ENCODE results near the gene TBRG4. TPM values are rescaled to one million over a fixed set of nuclear protein-coding genes. Genes with fewer than 3 reads are reported as not detected.

Gene TBRG4
- polyA plus RNA-seq, 3 donors: 32.7 to 42.2 (median 38.4) TPM

GRCh38 chr7:45080265-45080957, 31.1 kb downstream of the TBRG4 start:
- Mint-ChIP-seq H3K4me1 (no peaks in the 10 kb centered on the region), H3K27me3 (ENCODE audit: low read depth in 3 of 3) (peaks cover 1 to 3% (median 2%) of the 10 kb centered on the region in 3 donors), H3K9me3 (no peaks in the 10 kb centered on the region), H3K27ac (peak overlapping the region; percentile 21 to 79 (median 67)), H3K36me3 (peaks cover 17 to 24% of the 10 kb centered on the region in 2 donors), H3K4me3 (no peak overlapping the region)
- Histone ChIP-seq H3K4me1 (ENCODE audit: control insufficient read depth in 1 of 2, insufficient read depth in 2 of 2, low read length in 2 of 2) (no peaks in the 10 kb centered on the region), H3K4me3 (replicated peaks in 1 of 3; ENCODE audit: low read depth in 2 of 3, low read length in 3 of 3) (no peak overlapping the region), H2AFZ (ENCODE audit: insufficient read depth, low read depth, low read length, poor library complexity, severe bottlenecking) (no peak overlapping the region), H4K20me1 (ENCODE audit: insufficient read depth, low read length) (peaks cover 31% of the 10 kb centered on the region), H3K27me3 (ENCODE audit: control insufficient read depth in 2 of 2, insufficient read depth in 2 of 2, low read length in 2 of 2) (no peaks in the 10 kb centered on the region), H3K9me3 (replicated peaks in 1 of 2; ENCODE audit: control insufficient read depth in 1 of 2, insufficient read depth in 1 of 2, low read length in 2 of 2) (no peaks in the 10 kb centered on the region), H3K9ac (ENCODE audit: insufficient read depth, low read length, poor library complexity, severe bottlenecking) (no peak overlapping the region), H3K79me2 (ENCODE audit: insufficient read depth, low read length) (no peaks in the 10 kb centered on the region), H3K36me3 (replicated peaks in 1 of 2; ENCODE audit: control insufficient read depth in 1 of 2, insufficient read depth in 2 of 2, low read length in 2 of 2) (peaks cover 17 to 26% of the 10 kb centered on the region in 2 donors), H3K27ac (ENCODE audit: low read depth in 1 of 2, low read length in 2 of 2) (peak overlapping the region in 1 of 2 donors; percentile 40), H3K4me2 (replicated peaks; ENCODE audit: extremely low read depth, low read length, poor library complexity, severe bottlenecking) (no peak overlapping the region)
- intact Hi-C loops (cut with micrococcal nuclease): no loop called here
- DNase-seq: no peak
- no peak for TF ChIP-seq CTCF (IDR thresholded peaks at IDR 0.05)
- WGBS (ENCODE audit: insufficient coverage): 85% methylated on average over 12 of the region's 17 CpGs

- Mint-ChIP-seq H3K36me3 (peaks cover 39 to 46% of the 10 kb centered on the region in 2 donors), H3K27me3 (ENCODE audit: low read depth in 3 of 3) (peaks cover 1 to 2% (median 2%) of the 10 kb centered on the region in 3 donors), H3K4me1 (no peaks in the 10 kb centered on the region), H3K27ac (peak overlapping the region in 3 of 7 donors; percentile 7 to 64 (median 46)), H3K4me3 (no peak overlapping the region), H3K9me3 (no peaks in the 10 kb centered on the region)
- H4K20me1 ChIP-seq (ENCODE audit: insufficient read depth, low read length): peaks cover 53% of the 10 kb centered on the region
- H3K27ac ChIP-seq (ENCODE audit: low read depth in 1 of 2, low read length in 2 of 2): no peak overlapping the region
- WGBS (ENCODE audit: insufficient coverage): 81% methylated on average over 8 of the region's 8 CpGs
- intact Hi-C loops (cut with micrococcal nuclease): no loop called here
- H2AFZ ChIP-seq (ENCODE audit: insufficient read depth, low read depth, low read length, poor library complexity, severe bottlenecking): no peak overlapping the region
- no peak overlapping the region for H3K9ac ChIP-seq (ENCODE audit: insufficient read depth, low read length, poor library complexity, severe bottlenecking)
- peaks cover 39 to 48% of the 10 kb centered on the region in 2 donors for H3K36me3 ChIP-seq (replicated peaks in 1 of 2; ENCODE audit: control insufficient read depth in 1 of 2, insufficient read depth in 2 of 2, low read length in 2 of 2)
- no peaks in the 10 kb centered on the region for H3K79me2 ChIP-seq (ENCODE audit: insufficient read depth, low read length)
- TF ChIP-seq CTCF (IDR thresholded peaks at IDR 0.05): no peak
- no peaks in the 10 kb centered on the region for H3K27me3 ChIP-seq (ENCODE audit: control insufficient read depth in 2 of 2, insufficient read depth in 2 of 2, low read length in 2 of 2)
- H3K9me3 ChIP-seq (replicated peaks in 1 of 2; ENCODE audit: control insufficient read depth in 1 of 2, insufficient read depth in 1 of 2, low read length in 2 of 2): no peaks in the 10 kb centered on the region
- no peaks in the 10 kb centered on the region for H3K4me1 ChIP-seq (ENCODE audit: control insufficient read depth in 1 of 2, insufficient read depth in 2 of 2, low read length in 2 of 2)
- no peak overlapping the region for H3K4me3 ChIP-seq (replicated peaks in 1 of 3; ENCODE audit: low read depth in 2 of 3, low read length in 3 of 3)
- no peak overlapping the region for H3K4me2 ChIP-seq (replicated peaks; ENCODE audit: extremely low read depth, low read length, poor library complexity, severe bottlenecking)
- DNase-seq: no peak
Observed at GRCh38 chr7:45078125-45078681, 33.3 kb downstream of the TBRG4 start.
